DOHH2 (cell line): ENCODE measurements around the gene CAPRIN1.

Source experiments
- H3F3A ChIP-seq: fragments of 200-600 bp; sonication (generic), shearing (Covaris generic); 2 replicates; pipeline ENCODE4 v1.6.0; 2016; ENCODE audit warnings: antibody characterized with exemption, mild to moderate bottlenecking; ENCODE audit not compliant: control insufficient read depth, insufficient read depth
- H3K27ac ChIP-seq: fragments of 200-600 bp; sonication (generic); 2 replicates; pipeline ENCODE4 v1.5.1; 2014; ENCODE audit warnings: low read depth, mild to moderate bottlenecking, low read length, moderate library complexity
- H3K27me3 ChIP-seq: fragments of 200-600 bp; sonication (generic); 2 replicates; pipeline ENCODE4 v1.6.1; 2014; ENCODE audit warnings: mild to moderate bottlenecking, low read length, mixed read lengths; ENCODE audit not compliant: control insufficient read depth
- H3K36me3 ChIP-seq: fragments of 200-600 bp; sonication (generic); 2 replicates; pipeline ENCODE4 v1.6.1; 2014; ENCODE audit warnings: mild to moderate bottlenecking, low read length, moderate library complexity, mixed read lengths; ENCODE audit not compliant: control insufficient read depth
- H3K4me1 ChIP-seq: fragments of 200-600 bp; sonication (generic); 2 replicates; pipeline ENCODE4 v1.6.1; 2014; ENCODE audit warnings: mild to moderate bottlenecking, low read length, mixed read lengths; ENCODE audit not compliant: control insufficient read depth
- H3K4me2 ChIP-seq: fragments of 200-600 bp; sonication (generic); 2 replicates; pipeline ENCODE4 v1.6.0; 2014; ENCODE audit warnings: mild to moderate bottlenecking, low read length, moderate library complexity
- H3K4me3 ChIP-seq: fragments of 200-600 bp; sonication (generic); 2 replicates; pipeline ENCODE4 v1.5.1; 2014; ENCODE audit warnings: mild to moderate bottlenecking, low read length, mixed read lengths
- H3K79me2 ChIP-seq: fragments of 200-600 bp; sonication (generic); 2 replicates; pipeline ENCODE4 v1.6.1; 2014; ENCODE audit warnings: mild to moderate bottlenecking, low read length, mixed read lengths; ENCODE audit not compliant: control insufficient read depth
- H3K9me2 ChIP-seq: fragments of 200-600 bp; sonication (generic); replicated peaks from 2 replicates; pipeline ENCODE4 v1.6.1; 2014; ENCODE audit warnings: mild to moderate bottlenecking, low read length, mixed read lengths; ENCODE audit not compliant: control insufficient read depth
- H3K9me3 ChIP-seq: fragments of 200-600 bp; sonication (generic); 2 replicates; pipeline ENCODE4 v1.6.1; 2014; ENCODE audit warnings: antibody characterized with exemption, low read length, mixed read lengths; ENCODE audit not compliant: control insufficient read depth, insufficient read depth
- H4K20me1 ChIP-seq: fragments of 200-600 bp; sonication (generic); 2 replicates; pipeline ENCODE4 v1.6.0; 2014; ENCODE audit warnings: low read depth, mild to moderate bottlenecking, antibody characterized with exemption, low read length, moderate library complexity; ENCODE audit not compliant: control insufficient read depth, insufficient read depth
- CTCF ChIP-seq: fragments of 200-600 bp; sonication (generic); IDR thresholded peaks from one replicate; pipeline ENCODE4 v1.5.1; 2014; ENCODE audit warnings: antibody characterized with exemption, mild to moderate bottlenecking, low read depth, low read length; ENCODE audit not compliant: poor library complexity, severe bottlenecking
- EZH2phosphoT487 ChIP-seq: fragments of 200-600 bp; sonication (generic); IDR thresholded peaks from 2 replicates; pipeline ENCODE4 v1.6.1; 2017; ENCODE audit warnings: borderline replicate concordance, mild to moderate bottlenecking, antibody characterized with exemption, low read length, moderate library complexity, mixed read lengths

Gene CAPRIN1

GRCh38 chr11:34111722-34112270 lies 60.3 kb downstream of the CAPRIN1 start:
- Histone ChIP-seq H3K27me3 (no peaks in the 10 kb centered on the region), H3K79me2 (peaks cover 47% of the 10 kb centered on the region), H3F3A (no peaks in the 10 kb centered on the region), H3K27ac (no peak overlapping the region), H3K9me3 (no peaks in the 10 kb centered on the region), H3K4me3 (no peak overlapping the region), H3K9me2 (no peaks in the 10 kb centered on the region), H3K4me2 (no peak overlapping the region), H3K36me3 (peaks cover 95% of the 10 kb centered on the region), H3K4me1 (peaks cover 9% of the 10 kb centered on the region), H4K20me1 (peaks cover 4% of the 10 kb centered on the region; the same call in 1 of the 2 replicates)
- TF ChIP-seq EZH2phosphoT487 (no peak), CTCF (no peak)

- peaks cover 95% of the 10 kb centered on the region for H3K36me3 ChIP-seq
- no peak overlapping the region for H3K4me3 ChIP-seq
- no peak overlapping the region for H3K27ac ChIP-seq
- TF ChIP-seq CTCF (no peak), EZH2phosphoT487 (no peak)
- H3K9me3 ChIP-seq = no peaks in the 10 kb centered on the region
- H3K4me2 ChIP-seq = no peak overlapping the region
- no peaks in the 10 kb centered on the region for H3K4me1 ChIP-seq
- H3K27me3 ChIP-seq = no peaks in the 10 kb centered on the region
- H3F3A ChIP-seq = no peaks in the 10 kb centered on the region
- no peaks in the 10 kb centered on the region for H3K9me2 ChIP-seq
- H3K79me2 ChIP-seq = peaks cover 25% of the 10 kb centered on the region
- H4K20me1 ChIP-seq = peaks cover 4% of the 10 kb centered on the region; the same call in 1 of the 2 replicates
These were observed 62.5 kb downstream of the CAPRIN1 start for GRCh38 chr11:34114014-34114413.

DNA sequence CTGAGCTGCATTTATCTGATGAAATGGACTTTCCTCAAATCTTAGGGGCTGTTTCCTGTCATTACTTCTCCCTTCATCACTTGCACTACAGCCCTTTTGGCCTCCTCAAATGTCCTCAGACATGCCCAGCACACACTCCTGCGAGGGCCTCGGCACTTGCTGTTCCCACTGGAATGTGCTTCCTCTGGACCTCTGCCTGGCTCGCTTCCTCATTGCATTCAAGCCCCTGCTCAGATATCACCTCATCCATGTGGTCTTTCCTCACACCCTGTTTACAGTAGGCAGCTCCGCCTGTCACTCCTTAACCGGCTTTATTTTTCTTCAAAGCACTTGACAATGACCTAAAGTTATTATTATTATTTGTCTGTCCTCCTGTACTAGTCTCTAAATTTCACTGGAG lies 62.9 kb downstream of the CAPRIN1 start:
- Histone ChIP-seq H3K27ac (no peak overlapping the region), H3K36me3 (peaks cover 95% of the 10 kb centered on the region), H3F3A (no peaks in the 10 kb centered on the region), H3K79me2 (peaks cover 21% of the 10 kb centered on the region), H3K9me3 (no peaks in the 10 kb centered on the region), H3K4me1 (no peaks in the 10 kb centered on the region), H3K4me3 (no peak overlapping the region), H3K27me3 (no peaks in the 10 kb centered on the region), H3K4me2 (no peak overlapping the region), H4K20me1 (peaks cover 4% of the 10 kb centered on the region; the same call in 1 of the 2 replicates), H3K9me2 (no peaks in the 10 kb centered on the region)
- TF ChIP-seq EZH2phosphoT487 (no peak), CTCF (no peak)

GRCh38 chr11:34120651-34121050 lies 69.1 kb downstream of the CAPRIN1 start:
- Histone ChIP-seq H4K20me1 (no peaks in the 10 kb centered on the region), H3K27ac (no peak overlapping the region), H3K4me3 (no peak overlapping the region), H3K4me1 (no peaks in the 10 kb centered on the region), H3K9me2 (no peaks in the 10 kb centered on the region), H3K9me3 (no peaks in the 10 kb centered on the region), H3K79me2 (no peaks in the 10 kb centered on the region), H3K27me3 (no peaks in the 10 kb centered on the region), H3K36me3 (peaks cover 91% of the 10 kb centered on the region), H3F3A (no peaks in the 10 kb centered on the region), H3K4me2 (no peak overlapping the region)
- no peak for TF ChIP-seq CTCF
- TF ChIP-seq EZH2phosphoT487 = no peak
